LNCAP (cell line): ENCODE results near the gene OR4K1.
A peak's percentile ranks its signal among the peaks of the same experiment; 100 is the strongest.

Experiments used
- CTCF ChIP-seq: fragments of 450-650 bp; IDR thresholded peaks from 2 replicates; pipeline ENCODE4 v1.5.1; 2017; ENCODE audit warnings: mild to moderate bottlenecking

Gene OR4K1

GRCh38 chr14:19917955-19918518, 12.7 kb upstream of the OR4K1 start:
- no peak for TF ChIP-seq CTCF

- no peak for TF ChIP-seq CTCF
Measured at GRCh38 chr14:19918553-19919264, 12.0 kb upstream of the OR4K1 start.

- no peak for TF ChIP-seq CTCF
Measured at GRCh38 chr14:19920021-19920657, 10.6 kb upstream of the OR4K1 start, which contains the start of gene OR4K5. Gene OR4K5 (plus strand): TSS chr14:19920607. CDS start chr14:19920607, 0 bp downstream.

- no peak for TF ChIP-seq CTCF
Measured at GRCh38 chr14:19941668-19942067, 11.0 kb downstream of the OR4K1 start.

- TF ChIP-seq CTCF: peak; percentile 37; the same call in 1 of the 2 replicates
Measured at GRCh38 chr14:19947413-19948090, 16.8 kb downstream of the OR4K1 start.

GRCh38 chr14:19949218-19949617, 18.5 kb downstream of the OR4K1 start:
- no peak for TF ChIP-seq CTCF

GRCh38 chr14:19974844-19975243, 44.1 kb downstream of the OR4K1 start:
- TF ChIP-seq CTCF: no peak
